WTC11 (cell line): Measurements from ENCODE around the gene HEY2. TPM values are rescaled to one million over a fixed set of nuclear protein-coding genes. Genes with fewer than 3 reads are reported as not detected.

Source experiments
- ATAC-seq: fragments of 200-7000 bp; cut with Tn5 transposase; 2 replicates; pipeline ENCODE4 v1.10.0; 2021; ENCODE audit warnings: mild to moderate bottlenecking, moderate library complexity
- CTCF ChIA-PET: fragments of 300-600 bp; sonication (Branson Sonifier 250); formaldehyde crosslinking; loops from one replicate; lab custom pipeline; 2021; ENCODE audit warnings: antibody characterized with exemption; lab: Charles Lee
- POLR2A ChIA-PET: fragments of 350-600 bp; sonication (Branson Sonifier 250); formaldehyde crosslinking; loops from one replicate; lab custom pipeline; 2021; ENCODE audit warnings: antibody characterized with exemption; lab: Charles Lee
- DNase-seq: peaks from one replicate; pipeline ENCODE4 v3.0.0; 2021; ENCODE audit warnings: low spot score
- H3K27ac Mint-ChIP-seq: 2 replicates; pipeline ENCODE4 v1.8.0; 2021; ENCODE audit warnings: mixed read lengths
- H3K27me3 Mint-ChIP-seq: 2 replicates; pipeline ENCODE4 v1.8.0; 2021; ENCODE audit warnings: low read depth, mild to moderate bottlenecking, moderate library complexity, mixed read lengths
- H3K36me3 Mint-ChIP-seq: 2 replicates; pipeline ENCODE4 v1.8.0; 2021; ENCODE audit warnings: mixed read lengths
- H3K4me1 Mint-ChIP-seq: 2 replicates; pipeline ENCODE4 v1.8.0; 2022; ENCODE audit warnings: mixed read lengths
- H3K4me3 Mint-ChIP-seq: 2 replicates; pipeline ENCODE4 v1.8.0; 2021; ENCODE audit warnings: mild to moderate bottlenecking, moderate library complexity, mixed read lengths
- H3K9me3 Mint-ChIP-seq: 2 replicates; pipeline ENCODE4 v1.8.0; 2021; ENCODE audit warnings: mixed read lengths
- ETV6 ChIP-seq: sonication (generic); formaldehyde crosslinking; IDR thresholded peaks from 2 replicates; pipeline ENCODE4 v1.8.1; 2022; ENCODE audit warnings: mild to moderate bottlenecking, missing genetic modification reagents
- FOXP1 ChIP-seq: sonication (generic); formaldehyde crosslinking; IDR thresholded peaks from 2 replicates; pipeline ENCODE4 v1.8.0; 2022; ENCODE audit warnings: missing genetic modification reagents, mild to moderate bottlenecking, moderate library complexity, borderline replicate concordance
- KAT7 ChIP-seq: sonication (generic); formaldehyde crosslinking; IDR thresholded peaks from 2 replicates; pipeline ENCODE4 v1.8.1; 2023; ENCODE audit warnings: missing genetic modification reagents, mild to moderate bottlenecking, borderline replicate concordance
- NR2C2 ChIP-seq: sonication (generic); formaldehyde crosslinking; IDR thresholded peaks from 2 replicates; pipeline ENCODE4 v1.8.0; 2022; ENCODE audit warnings: mild to moderate bottlenecking, missing genetic modification reagents
- ZNF138 ChIP-seq: sonication (generic); formaldehyde crosslinking; conservative IDR thresholded peaks from 2 replicates; pipeline ENCODE4 v1.8.1; 2022; ENCODE audit warnings: mild to moderate bottlenecking, moderate library complexity, missing genetic modification reagents
- ZNF232 ChIP-seq: sonication (generic); formaldehyde crosslinking; IDR thresholded peaks from 2 replicates; pipeline ENCODE4 v1.8.0; 2022; ENCODE audit warnings: mild to moderate bottlenecking, missing genetic modification reagents
- ZNF396 ChIP-seq: fragments of 250-450 bp; sonication (Bioruptor Pico); IDR thresholded peaks from 2 replicates; pipeline ENCODE4 v1.8.0; 2021; ENCODE audit warnings: mild to moderate bottlenecking, moderate library complexity, borderline replicate concordance
- ZNF423 ChIP-seq: fragments of 250-450 bp; sonication (Bioruptor Pico); IDR thresholded peaks from 2 replicates; pipeline ENCODE4 v2.1.2; 2022; ENCODE audit warnings: mild to moderate bottlenecking, moderate library complexity
- total RNA-seq: library from RNA; stranded (reverse); gene quantifications from 3 replicates; pipeline ENCODE4 v1.2.3, GENCODE V29; 2021
- TF ChIP-seq, protein P1 (sequence below): sonication (generic); formaldehyde crosslinking; IDR thresholded peaks from 2 replicates; pipeline ENCODE4 v1.8.0; 2022; ENCODE audit warnings: missing genetic modification reagents
- TF ChIP-seq, protein P2 (sequence below): sonication (generic); formaldehyde crosslinking; IDR thresholded peaks from 2 replicates; pipeline ENCODE4 v1.8.1; 2023; ENCODE audit warnings: mild to moderate bottlenecking, moderate library complexity, missing genetic modification reagents
- TF ChIP-seq, protein P3 (sequence below): sonication (generic); formaldehyde crosslinking; IDR thresholded peaks from 2 replicates; pipeline ENCODE4 v1.8.1; 2023; ENCODE audit warnings: mild to moderate bottlenecking, missing genetic modification reagents, borderline replicate concordance
- TF ChIP-seq, protein P4 (sequence below): sonication (generic); formaldehyde crosslinking; IDR thresholded peaks from 2 replicates; pipeline ENCODE4 v1.8.1; 2023; ENCODE audit warnings: mild to moderate bottlenecking, missing genetic modification reagents

HEY2 gene
- total RNA-seq, 1 experiment from 2014 or later = 10.6 TPM

DNA sequence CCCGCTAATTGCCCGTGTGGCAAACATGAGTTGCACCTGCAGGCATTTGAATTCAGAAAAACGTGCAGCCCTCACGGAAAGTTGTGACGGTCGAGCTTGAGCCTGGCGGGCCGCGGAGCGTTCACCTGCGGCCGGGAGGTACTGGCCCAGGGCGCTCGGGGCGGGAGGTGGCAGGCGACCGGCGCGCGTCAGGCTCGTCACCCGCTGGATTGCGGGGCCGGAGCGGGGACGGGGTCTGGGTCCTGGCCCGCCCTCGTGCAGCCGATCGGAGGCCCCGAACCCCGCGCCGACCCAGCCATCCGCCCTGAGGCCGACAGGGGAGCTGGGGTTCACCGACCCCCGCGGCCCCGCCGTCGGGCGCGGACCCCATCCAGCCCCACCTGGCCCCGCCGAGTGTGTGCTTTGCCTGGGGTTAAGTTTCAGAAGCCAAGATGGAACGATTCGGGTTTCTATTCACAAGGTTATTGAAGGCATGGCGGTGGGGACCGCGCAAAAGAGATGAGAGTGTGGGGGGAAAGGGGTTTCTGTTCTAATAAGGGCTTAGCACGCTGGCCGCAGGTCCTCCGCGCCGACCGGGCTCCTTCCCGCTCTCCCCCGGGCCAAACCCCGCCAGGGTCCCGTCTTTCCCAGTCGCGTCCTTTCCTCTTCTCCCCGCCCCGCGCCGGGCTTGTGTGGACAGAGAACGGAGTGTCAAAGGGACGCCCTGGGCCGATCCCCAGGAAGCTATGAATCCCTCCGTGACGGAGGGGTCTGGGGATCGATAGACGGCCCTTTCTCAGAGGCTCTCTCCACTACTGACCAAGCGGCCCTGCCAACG lies 1.6 kb upstream of the HEY2 start (continued):
- TF ChIP-seq, protein P1, sequence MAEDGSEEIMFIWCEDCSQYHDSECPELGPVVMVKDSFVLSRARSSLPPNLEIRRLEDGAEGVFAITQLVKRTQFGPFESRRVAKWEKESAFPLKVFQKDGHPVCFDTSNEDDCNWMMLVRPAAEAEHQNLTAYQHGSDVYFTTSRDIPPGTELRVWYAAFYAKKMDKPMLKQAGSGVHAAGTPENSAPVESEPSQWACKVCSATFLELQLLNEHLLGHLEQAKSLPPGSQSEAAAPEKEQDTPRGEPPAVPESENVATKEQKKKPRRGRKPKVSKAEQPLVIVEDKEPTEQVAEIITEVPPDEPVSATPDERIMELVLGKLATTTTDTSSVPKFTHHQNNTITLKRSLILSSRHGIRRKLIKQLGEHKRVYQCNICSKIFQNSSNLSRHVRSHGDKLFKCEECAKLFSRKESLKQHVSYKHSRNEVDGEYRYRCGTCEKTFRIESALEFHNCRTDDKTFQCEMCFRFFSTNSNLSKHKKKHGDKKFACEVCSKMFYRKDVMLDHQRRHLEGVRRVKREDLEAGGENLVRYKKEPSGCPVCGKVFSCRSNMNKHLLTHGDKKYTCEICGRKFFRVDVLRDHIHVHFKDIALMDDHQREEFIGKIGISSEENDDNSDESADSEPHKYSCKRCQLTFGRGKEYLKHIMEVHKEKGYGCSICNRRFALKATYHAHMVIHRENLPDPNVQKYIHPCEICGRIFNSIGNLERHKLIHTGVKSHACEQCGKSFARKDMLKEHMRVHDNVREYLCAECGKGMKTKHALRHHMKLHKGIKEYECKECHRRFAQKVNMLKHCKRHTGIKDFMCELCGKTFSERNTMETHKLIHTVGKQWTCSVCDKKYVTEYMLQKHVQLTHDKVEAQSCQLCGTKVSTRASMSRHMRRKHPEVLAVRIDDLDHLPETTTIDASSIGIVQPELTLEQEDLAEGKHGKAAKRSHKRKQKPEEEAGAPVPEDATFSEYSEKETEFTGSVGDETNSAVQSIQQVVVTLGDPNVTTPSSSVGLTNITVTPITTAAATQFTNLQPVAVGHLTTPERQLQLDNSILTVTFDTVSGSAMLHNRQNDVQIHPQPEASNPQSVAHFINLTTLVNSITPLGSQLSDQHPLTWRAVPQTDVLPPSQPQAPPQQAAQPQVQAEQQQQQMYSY (CRISPR knock-in tag) = peak; percentile 31; the same call in 1 of the 2 replicates
- TF ChIP-seq ZNF232 (CRISPR knock-in tag) (peak; percentile 18), ZNF396 (CRISPR knock-in tag) (no peak), NR2C2 (CRISPR knock-in tag) (no peak), KAT7 (no peak), ZNF138 (CRISPR knock-in tag) (no peak), ETV6 (CRISPR knock-in tag) (0 out of 2 replicates have a peak, but pooled peaks have one; percentile 13), FOXP1 (CRISPR knock-in tag) (peak; percentile 85)
- TF ChIP-seq, protein P2, sequence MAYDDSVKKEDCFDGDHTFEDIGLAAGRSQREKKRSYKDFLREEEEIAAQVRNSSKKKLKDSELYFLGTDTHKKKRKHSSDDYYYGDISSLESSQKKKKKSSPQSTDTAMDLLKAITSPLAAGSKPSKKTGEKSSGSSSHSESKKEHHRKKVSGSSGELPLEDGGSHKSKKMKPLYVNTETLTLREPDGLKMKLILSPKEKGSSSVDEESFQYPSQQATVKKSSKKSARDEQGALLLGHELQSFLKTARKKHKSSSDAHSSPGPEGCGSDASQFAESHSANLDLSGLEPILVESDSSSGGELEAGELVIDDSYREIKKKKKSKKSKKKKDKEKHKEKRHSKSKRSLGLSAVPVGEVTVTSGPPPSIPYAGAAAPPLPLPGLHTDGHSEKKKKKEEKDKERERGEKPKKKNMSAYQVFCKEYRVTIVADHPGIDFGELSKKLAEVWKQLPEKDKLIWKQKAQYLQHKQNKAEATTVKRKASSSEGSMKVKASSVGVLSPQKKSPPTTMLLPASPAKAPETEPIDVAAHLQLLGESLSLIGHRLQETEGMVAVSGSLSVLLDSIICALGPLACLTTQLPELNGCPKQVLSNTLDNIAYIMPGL (CRISPR knock-in tag) = 0 out of 2 replicates have a peak, but pooled peaks have one; percentile 19
- TF ChIP-seq, protein P3, sequence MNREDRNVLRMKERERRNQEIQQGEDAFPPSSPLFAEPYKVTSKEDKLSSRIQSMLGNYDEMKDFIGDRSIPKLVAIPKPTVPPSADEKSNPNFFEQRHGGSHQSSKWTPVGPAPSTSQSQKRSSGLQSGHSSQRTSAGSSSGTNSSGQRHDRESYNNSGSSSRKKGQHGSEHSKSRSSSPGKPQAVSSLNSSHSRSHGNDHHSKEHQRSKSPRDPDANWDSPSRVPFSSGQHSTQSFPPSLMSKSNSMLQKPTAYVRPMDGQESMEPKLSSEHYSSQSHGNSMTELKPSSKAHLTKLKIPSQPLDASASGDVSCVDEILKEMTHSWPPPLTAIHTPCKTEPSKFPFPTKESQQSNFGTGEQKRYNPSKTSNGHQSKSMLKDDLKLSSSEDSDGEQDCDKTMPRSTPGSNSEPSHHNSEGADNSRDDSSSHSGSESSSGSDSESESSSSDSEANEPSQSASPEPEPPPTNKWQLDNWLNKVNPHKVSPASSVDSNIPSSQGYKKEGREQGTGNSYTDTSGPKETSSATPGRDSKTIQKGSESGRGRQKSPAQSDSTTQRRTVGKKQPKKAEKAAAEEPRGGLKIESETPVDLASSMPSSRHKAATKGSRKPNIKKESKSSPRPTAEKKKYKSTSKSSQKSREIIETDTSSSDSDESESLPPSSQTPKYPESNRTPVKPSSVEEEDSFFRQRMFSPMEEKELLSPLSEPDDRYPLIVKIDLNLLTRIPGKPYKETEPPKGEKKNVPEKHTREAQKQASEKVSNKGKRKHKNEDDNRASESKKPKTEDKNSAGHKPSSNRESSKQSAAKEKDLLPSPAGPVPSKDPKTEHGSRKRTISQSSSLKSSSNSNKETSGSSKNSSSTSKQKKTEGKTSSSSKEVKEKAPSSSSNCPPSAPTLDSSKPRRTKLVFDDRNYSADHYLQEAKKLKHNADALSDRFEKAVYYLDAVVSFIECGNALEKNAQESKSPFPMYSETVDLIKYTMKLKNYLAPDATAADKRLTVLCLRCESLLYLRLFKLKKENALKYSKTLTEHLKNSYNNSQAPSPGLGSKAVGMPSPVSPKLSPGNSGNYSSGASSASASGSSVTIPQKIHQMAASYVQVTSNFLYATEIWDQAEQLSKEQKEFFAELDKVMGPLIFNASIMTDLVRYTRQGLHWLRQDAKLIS (CRISPR knock-in tag) = 0 out of 2 replicates have a peak, but pooled peaks have one; percentile 82

- no peak overlapping the region for H3K27ac Mint-ChIP-seq
- peaks cover 63% of the 10 kb centered on the region for H3K4me1 Mint-ChIP-seq
- ChIA-PET POLR2A (interaction anchor here (0.7 to 1.0 kb wide), 2 partner anchors 42 to 61 kb away, joined by 3 to 4 read pairs; partner anchors contain the start of gene NCOA7), CTCF (interaction anchor here (2.0 kb wide), 1 partner anchor 11 kb away, joined by 7 read pairs; no protein-coding TSS in a partner anchor)
- H3K4me3 Mint-ChIP-seq = peak overlapping the region; percentile 83
- ATAC-seq (peak; percentile 3), DNase-seq (no peak)
- H3K27me3 Mint-ChIP-seq = peaks cover 28% of the 10 kb centered on the region
- 0 out of 2 replicates have a peak, but pooled peaks have one; percentile 13 for TF ChIP-seq ZNF423 (CRISPR knock-in tag)
- TF ChIP-seq, protein P4, sequence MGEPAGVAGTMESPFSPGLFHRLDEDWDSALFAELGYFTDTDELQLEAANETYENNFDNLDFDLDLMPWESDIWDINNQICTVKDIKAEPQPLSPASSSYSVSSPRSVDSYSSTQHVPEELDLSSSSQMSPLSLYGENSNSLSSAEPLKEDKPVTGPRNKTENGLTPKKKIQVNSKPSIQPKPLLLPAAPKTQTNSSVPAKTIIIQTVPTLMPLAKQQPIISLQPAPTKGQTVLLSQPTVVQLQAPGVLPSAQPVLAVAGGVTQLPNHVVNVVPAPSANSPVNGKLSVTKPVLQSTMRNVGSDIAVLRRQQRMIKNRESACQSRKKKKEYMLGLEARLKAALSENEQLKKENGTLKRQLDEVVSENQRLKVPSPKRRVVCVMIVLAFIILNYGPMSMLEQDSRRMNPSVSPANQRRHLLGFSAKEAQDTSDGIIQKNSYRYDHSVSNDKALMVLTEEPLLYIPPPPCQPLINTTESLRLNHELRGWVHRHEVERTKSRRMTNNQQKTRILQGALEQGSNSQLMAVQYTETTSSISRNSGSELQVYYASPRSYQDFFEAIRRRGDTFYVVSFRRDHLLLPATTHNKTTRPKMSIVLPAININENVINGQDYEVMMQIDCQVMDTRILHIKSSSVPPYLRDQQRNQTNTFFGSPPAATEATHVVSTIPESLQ (CRISPR knock-in tag) = no peak
- no peaks in the 10 kb centered on the region for H3K9me3 Mint-ChIP-seq
- no peaks in the 10 kb centered on the region for H3K36me3 Mint-ChIP-seq
These were observed 843 bp upstream of the HEY2 start for GRCh38 chr6:125748406-125749172.
